BJ (cell line): ENCODE results near the gene PIPOX. TPM values are rescaled to one million over a fixed set of nuclear protein-coding genes. Genes with fewer than 3 reads are reported as not detected.

Experiments
- CTCF ChIA-PET: fragments of 350-600 bp; formaldehyde crosslinking; extraction: SDS; loops from one replicate; lab custom pipeline; 2021; ENCODE audit warnings: antibody characterized with exemption, inconsistent platforms; lab: Yijun Ruan, JAX
- POLR2A ChIA-PET: fragments of 300-600 bp; sonication (Branson Sonifier 250); formaldehyde crosslinking; extraction: SDS; loops from one replicate; lab custom pipeline; 2021; ENCODE audit warnings: antibody characterized with exemption; lab: Charles Lee
- DNase-seq: peaks from one replicate; pipeline ENCODE4 v3.0.0-alpha.2; 2011; ENCODE audit warnings: low read depth
- H3K27me3 ChIP-seq: 2 replicates; pipeline ENCODE4 v1.6.0; 2011; ENCODE audit warnings: low read length; ENCODE audit not compliant: control insufficient read depth, insufficient read depth
- H3K36me3 ChIP-seq: 2 replicates; pipeline ENCODE4 v1.5.1; 2011; ENCODE audit warnings: low read length; ENCODE audit not compliant: control insufficient read depth, insufficient read depth
- H3K4me3 ChIP-seq: 2 replicates; pipeline ENCODE4 v1.5.1; 2011; ENCODE audit warnings: low read depth, mild to moderate bottlenecking, control low read depth, low read length
- CTCF ChIP-seq: IDR thresholded peaks from 2 replicates; pipeline ENCODE4 v1.5.1; 2011; ENCODE audit warnings: low read depth, mild to moderate bottlenecking, control low read depth, inconsistent platforms, low read length, moderate library complexity; ENCODE audit not compliant: insufficient read depth
- polyA minus RNA-seq: library from RNA; depleted of rRNA, polyadenylated mRNA; stranded (reverse); fragments of >200 nt; gene quantifications from 2 replicates; pipeline ENCODE4 v1.2.3, GENCODE V29; 2011; rRNA and poly(A)+ RNA removed
- polyA plus RNA-seq: library from polyadenylated mRNA; depleted of rRNA; stranded (reverse); fragments of >200 nt; gene quantifications from 2 replicates; pipeline ENCODE4 v1.2.3, GENCODE V29; 2011; rRNA removed

The PIPOX gene
- 0.40 and 1.1 TPM in 2 replicates for polyA plus RNA-seq
- polyA minus RNA-seq: 3.2 and 5.3 TPM in 2 replicates

- DNase-seq: no peak
- H3K27me3 ChIP-seq: peaks cover 17% of the 10 kb centered on the region
- CTCF ChIA-PET: interaction anchor here (1.8 kb wide), 1 partner anchor 12 kb away, joined by 5 read pairs; no protein-coding TSS in a partner anchor
- H3K4me3 ChIP-seq: no peak within 1 kb of the TSS
- 0 out of 2 replicates have a peak, but pooled peaks have one; percentile 6 for TF ChIP-seq CTCF
- no peaks in the 10 kb centered on the region for H3K36me3 ChIP-seq
- POLR2A ChIA-PET: no interaction called here
Measured at GRCh38 chr17:29042679-29043538, at the start of gene PIPOX. Gene PIPOX, plus strand, starts transcription at chr17:29043141. Its CDS starts 85 bp downstream, at chr17:29043226.

GRCh38 chr17:28993645-28994426, 49.1 kb upstream of the PIPOX start:
- ChIA-PET POLR2A (no interaction called here), CTCF (interaction anchor here (0.6 to 2.1 kb wide), 4 partner anchors 11 to 117 kb away, joined by 3 to 8 read pairs (median 6); no protein-coding TSS in a partner anchor)
- H3K27me3 ChIP-seq: peaks cover 7% of the 10 kb centered on the region
- no peaks in the 10 kb centered on the region for H3K36me3 ChIP-seq
- H3K4me3 ChIP-seq: no peak overlapping the region
- no peak for TF ChIP-seq CTCF
- no peak for DNase-seq

- no peak overlapping the region for H3K4me3 ChIP-seq
- POLR2A ChIA-PET: no interaction called here
- TF ChIP-seq CTCF: no peak
- no peaks in the 10 kb centered on the region for H3K36me3 ChIP-seq
- peaks cover 14% of the 10 kb centered on the region for H3K27me3 ChIP-seq
- CTCF ChIA-PET: interaction anchor here (1.0 kb wide), 1 partner anchor 9 kb away, joined by 3 read pairs; no protein-coding TSS in a partner anchor
- no peak for DNase-seq
Measured at GRCh38 chr17:28996554-28997096, 46.3 kb upstream of the PIPOX start.

GRCh38 chr17:28997806-28998205, 45.1 kb upstream of the PIPOX start:
- POLR2A ChIA-PET: no interaction called here
- CTCF ChIA-PET: interaction anchor here (1.0 kb wide), 1 partner anchor 11 kb away, joined by 3 read pairs; no protein-coding TSS in a partner anchor
- TF ChIP-seq CTCF: no peak
- H3K27me3 ChIP-seq: peaks cover 17% of the 10 kb centered on the region
- H3K36me3 ChIP-seq: no peaks in the 10 kb centered on the region
- H3K4me3 ChIP-seq: no peak overlapping the region
- DNase-seq: no peak

GRCh38 chr17:28999206-28999605, 43.7 kb upstream of the PIPOX start:
- DNase-seq: no peak
- CTCF ChIA-PET: no interaction called here
- peaks cover 24% of the 10 kb centered on the region for H3K27me3 ChIP-seq

More at GRCh38 chr17:28999206-28999605, 43.7 kb upstream of the PIPOX start:
- H3K36me3 ChIP-seq: no peaks in the 10 kb centered on the region
- POLR2A ChIA-PET: no interaction called here
- no peak overlapping the region for H3K4me3 ChIP-seq
- TF ChIP-seq CTCF: no peak
